Measurements from ENCODE around the gene MAPK8. TPM values are rescaled to one million over a fixed set of nuclear protein-coding genes. Genes with fewer than 3 reads are reported as not detected.

The MAPK8 gene
- total RNA-seq, 1 experiment from 2014 or later, result 40.1 TPM

DNA sequence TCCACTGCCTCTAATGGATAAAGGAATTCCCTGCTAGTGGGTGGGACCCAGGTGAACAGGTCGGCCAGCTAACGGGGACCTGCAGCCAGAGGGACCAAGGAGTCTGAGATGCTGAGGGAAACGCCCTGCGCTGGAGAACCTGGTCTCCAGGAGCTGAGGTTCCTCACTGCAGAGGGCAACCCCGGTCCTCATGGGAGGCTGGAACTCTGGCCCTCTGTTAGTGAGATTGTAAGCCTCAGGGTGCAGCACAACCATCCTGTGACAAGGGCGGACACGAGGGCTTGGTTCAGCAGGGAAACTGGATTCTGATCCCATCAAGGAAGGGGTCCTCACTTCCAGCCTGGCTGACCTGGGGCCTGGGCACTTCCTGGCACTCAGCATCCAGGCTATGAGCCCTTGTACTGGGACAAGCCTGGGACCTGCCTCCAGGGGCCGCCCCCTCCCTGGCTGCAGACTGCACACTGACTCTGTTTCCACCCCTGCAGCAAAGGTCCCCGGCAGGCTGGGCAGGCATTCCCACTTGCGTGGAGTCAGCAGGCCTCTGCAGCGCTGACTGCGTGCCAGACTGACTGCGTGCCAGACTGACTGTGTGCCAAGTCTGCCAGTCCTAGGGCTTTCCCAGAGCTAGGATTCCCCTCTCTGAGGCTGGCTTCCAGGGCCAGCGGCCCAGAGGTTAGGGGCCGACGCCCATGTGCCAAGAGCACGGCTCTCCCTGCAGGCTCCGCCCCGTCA, 143.2 kb downstream of the MAPK8 start:
- no peak for DNase-seq (ENCODE audit: low read depth)

DNA sequence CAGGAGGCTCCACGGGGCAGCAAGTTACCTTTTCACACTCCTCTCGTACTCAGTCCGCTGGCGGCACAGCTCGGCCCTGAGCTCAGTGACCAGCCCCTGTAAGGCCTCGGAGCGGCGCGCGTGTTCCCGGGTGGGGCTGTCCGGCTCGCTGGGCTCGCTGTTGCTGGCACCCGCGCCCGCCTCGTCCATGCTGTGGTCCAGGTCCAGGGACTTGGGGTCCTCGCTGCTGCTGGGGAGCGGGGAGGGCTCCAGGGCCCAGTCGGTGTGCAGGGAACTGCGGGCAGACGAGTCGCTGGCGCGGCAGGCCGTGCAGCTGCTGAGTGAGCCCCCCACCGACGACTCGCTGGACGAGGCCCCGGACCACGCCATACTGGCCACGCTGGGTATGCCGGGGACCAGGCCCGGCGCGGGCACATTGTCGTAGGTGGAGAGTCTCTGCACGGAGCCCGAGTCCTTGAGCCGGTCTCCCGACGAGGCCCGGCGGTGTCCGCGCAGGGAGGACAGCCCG, 143.8 kb downstream of the MAPK8 start:
- DNase-seq (ENCODE audit: low read depth), result no peak

DNA sequence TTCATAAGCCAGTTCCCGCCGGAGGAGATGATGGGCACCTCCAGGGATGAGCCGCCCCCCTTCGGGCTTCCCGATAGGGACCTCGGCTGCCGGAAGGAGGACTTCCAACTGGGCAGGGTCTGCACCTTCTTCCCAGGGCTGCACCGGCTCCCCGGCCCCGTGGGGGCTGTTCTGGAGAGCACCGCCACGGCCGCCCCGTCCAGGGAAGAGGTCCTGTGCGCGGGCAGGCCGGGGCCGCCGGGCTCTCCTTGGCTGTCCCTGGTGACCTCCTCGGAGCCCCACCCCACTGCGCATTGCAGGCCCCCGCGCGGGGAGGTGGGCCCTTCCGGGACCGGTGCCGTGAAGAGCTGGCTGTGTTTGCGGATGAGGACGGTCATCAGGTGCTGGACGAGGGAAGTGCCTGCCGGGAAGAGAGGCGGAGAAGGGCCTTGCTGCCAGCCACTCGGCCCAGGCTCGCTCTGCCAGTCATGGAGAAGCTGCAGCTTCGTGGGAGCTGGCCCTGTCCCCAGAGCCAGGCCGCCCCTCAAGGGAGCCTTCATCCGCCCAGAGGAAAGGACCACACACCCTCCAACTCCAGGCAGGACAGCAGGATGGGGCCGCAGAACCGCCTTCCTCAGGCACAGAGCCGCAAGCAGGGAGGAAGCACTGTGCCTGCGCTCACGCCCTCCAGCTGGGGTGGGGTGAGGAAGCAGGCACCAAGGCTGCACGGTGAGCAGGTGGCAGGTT, 144.4 kb downstream of the MAPK8 start:
- DNase-seq (ENCODE audit: low read depth), result no peak

GRCh38 chr10:48451969-48452878, 145.7 kb downstream of the MAPK8 start:
- no peak for DNase-seq (ENCODE audit: low read depth)

DNA sequence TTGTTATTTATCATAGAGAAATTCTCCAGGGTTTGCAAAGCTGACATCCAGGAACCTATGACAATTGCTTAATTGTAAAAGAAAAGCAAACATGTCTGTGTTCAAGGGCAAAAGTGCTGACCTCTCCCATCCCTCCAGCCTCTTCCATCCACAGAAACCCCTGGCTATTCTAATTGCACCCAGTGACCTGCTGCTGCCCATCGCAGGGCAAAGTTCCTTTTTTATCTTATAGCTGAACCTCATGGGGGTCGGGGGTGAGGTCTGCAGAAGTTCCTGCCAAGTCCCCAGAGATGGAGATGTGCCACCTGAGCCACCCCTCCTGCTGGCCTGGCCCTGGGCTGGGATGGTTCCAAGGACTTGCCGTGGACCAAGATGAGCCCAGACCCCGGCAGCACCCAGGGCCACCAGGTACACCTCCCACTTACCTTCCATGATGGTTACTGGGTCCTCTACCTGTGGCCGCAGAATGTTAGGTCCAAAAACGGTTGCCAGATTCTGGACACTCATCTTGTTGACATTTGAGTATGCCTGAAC, 146.5 kb downstream of the MAPK8 start:
- no peak for DNase-seq (ENCODE audit: low read depth)

GRCh38 chr10:48453451-48454301, 147.2 kb downstream of the MAPK8 start:
- no peak for DNase-seq (ENCODE audit: low read depth)

- DNase-seq (ENCODE audit: low read depth), result no peak
Measured at GRCh38 chr10:48454302-48455054, 148.0 kb downstream of the MAPK8 start.

DNA sequence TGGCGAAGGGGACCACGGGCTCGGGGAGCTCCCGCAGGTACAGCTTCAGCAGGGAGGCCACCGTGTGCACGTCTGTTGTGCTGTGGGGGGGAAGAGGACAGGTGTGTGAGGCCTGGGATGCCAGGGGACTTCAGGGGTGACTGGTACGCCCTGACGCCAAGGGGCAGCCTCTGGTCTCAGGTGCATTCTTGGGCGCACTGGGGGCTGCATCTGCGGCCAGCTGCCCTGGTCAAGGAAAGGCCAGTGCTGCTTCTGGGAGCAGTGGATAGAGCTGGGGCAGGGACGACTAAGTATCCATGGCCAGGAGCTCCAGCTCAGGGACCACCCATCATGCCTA, 148.5 kb downstream of the MAPK8 start:
- DNase-seq (ENCODE audit: low read depth), result no peak

DNA sequence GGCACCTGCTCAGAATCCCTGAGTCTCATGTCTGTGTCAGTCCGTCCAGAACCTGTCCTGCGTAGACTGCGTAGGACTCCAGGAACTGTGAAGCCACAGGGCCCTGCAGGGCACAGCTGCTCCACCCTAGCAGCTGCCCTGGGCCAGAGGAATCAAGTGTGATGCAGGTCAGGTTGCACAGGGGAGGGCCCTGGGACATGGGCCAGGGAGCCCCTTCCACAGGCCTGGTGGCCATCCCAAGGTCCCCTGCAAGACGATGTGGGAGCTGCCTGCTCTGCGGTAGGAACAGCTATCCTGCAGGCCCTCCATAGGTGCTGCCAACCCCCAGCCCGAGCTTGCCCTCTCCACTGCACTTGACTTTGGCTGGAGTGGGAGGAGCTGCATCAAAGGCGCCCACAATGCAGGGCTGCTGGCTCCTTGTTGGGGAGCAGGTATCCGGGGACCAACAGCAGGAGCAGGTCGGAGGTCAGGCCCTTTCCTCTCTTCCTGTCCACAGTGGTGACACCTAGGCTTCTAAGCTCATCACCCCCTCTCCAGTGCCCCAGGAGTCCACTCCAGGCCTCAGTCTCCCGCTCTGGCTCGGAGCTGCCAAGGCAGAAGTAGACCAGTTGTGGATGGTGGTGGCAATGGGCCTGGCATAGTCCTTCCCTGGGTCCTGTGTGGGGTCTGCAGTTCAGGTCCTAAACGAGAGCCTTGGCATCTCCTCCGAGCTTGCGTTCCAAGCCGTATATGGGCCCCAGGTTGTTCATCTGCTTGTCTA, 149.1 kb downstream of the MAPK8 start:
- DNase-seq (ENCODE audit: low read depth), result no peak

GRCh38 chr10:48456361-48456804, 149.9 kb downstream of the MAPK8 start:
- no peak for DNase-seq (ENCODE audit: low read depth)

DNA sequence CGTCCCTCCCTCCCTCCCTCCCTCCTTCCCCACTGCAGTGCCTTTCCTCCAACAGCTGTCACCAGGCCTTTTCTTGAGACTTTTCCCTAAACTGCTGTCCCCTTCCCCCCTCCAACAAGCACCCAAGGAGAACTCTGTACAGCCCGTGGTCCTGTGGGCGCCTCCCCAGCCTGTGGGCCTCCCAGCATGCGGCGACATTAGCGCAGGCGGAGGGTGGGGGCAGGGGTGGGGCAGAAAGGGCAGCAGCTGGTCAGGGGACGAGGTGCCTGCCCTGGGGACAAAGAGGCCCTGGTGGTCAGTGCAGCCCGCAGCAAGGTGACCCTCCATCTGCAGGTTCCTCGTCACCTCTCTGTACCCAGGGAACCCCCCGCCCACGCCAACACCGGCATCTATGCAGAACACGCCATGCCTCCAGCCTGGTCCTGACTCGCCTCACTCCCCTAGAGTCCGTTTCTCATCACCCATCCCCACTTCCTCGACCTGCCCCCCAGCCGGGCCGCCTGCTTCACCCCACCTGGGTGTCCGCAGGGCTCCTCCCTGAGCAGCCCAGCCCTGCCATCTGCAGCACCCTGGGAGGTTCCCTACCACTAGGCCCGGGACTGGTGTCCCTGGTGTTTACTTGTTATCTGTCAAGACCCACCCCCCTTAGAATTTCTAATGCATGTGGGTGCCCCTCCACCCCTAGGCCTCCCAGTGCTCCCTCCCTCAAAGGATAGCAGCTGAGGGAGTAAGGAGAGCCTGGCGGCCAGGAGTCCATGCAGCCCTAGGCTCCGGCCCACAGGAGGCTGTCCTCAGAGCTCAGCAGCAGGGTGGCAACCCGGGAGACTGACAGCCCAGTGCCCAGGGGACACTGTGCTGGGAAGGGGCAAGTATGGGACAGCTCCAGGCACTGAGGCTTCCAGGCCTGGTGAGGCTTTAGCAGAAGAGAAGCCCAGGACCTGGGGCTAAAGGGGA, 150.6 kb downstream of the MAPK8 start:
- DNase-seq (ENCODE audit: low read depth), result no peak

GRCh38 chr10:48457949-48458661, 151.6 kb downstream of the MAPK8 start:
- DNase-seq (ENCODE audit: low read depth), result no peak

DNA sequence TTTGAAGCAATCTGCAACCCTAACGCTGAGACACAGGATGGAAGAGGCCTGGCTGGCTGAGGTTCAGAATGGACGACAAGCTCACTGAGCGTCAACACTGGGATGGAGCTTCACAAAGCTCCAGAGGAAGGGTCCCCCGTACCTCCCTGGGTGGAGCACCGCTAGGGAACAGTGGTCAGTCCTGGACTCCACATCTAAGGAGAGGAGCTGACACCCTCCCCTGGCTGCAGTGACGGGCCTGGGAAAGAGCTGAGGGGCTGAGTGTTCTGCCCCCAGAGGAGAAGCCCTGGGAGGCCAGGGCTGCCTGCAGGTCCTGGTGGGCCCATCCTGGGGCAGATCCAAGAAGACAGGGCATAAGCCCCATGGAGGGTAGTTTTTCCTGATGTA, 152.2 kb downstream of the MAPK8 start:
- no peak for DNase-seq (ENCODE audit: low read depth)

DNA sequence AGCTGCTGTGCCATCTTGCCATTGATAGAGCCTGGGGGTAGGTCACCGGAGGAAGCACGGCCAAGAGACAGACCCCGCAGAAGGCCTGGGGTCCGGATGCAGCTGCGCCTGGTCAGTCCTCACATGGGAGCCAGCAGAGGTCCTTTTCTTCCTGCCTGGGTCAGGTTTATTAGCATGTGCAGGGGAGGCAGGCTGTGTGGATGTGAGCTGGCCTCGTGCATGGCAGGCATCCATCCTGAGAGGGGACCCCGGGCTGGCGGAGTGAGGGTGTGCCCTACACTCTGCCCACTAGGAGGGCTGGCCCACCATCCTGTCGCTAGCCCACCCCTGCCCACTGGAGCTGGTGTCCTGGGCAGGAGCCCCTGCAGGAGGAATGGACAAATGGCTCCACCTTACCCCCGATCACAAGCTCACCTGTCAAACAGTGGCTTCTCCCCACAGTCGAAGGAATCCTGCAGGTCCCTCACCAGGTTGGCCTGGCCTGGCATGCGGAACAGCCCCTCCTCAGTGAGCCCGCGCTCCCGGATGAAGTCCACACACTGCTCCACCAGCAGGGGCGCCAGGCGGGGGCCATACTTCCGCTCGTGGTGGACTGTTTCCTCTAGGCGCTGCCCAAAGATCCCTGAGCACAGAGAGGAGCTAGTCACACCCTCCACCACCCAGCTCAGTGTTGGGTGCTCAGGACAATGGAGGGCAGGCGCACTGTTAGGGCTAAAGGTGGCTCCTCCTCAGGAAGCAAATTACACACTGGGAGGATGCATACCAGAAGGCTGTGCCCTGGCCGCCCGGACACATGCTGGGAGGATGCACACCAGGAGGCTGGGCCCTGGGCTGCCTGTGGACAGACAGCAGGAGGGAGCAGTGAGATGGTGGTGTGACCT, 153.0 kb downstream of the MAPK8 start:
- DNase-seq (ENCODE audit: low read depth), result no peak

DNA sequence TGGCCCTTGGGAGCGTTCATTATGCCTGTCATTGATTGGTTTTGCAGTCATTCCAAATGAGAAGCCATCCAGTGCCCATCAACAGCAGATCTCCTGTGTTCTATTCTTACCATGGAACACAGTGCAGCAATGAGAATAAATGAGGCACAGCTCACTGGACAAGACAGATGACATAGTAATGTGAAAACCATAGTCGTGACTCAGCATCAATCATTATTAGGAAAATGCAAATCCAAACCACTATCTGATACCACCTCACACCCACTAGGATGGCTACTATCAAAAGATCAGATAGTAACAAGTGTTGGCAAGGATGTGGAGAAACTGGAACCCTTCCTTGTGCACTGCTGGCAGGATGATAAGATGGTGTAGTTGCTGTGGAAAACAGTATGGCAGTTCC, 153.7 kb downstream of the MAPK8 start:
- no peak for DNase-seq (ENCODE audit: low read depth)

DNA sequence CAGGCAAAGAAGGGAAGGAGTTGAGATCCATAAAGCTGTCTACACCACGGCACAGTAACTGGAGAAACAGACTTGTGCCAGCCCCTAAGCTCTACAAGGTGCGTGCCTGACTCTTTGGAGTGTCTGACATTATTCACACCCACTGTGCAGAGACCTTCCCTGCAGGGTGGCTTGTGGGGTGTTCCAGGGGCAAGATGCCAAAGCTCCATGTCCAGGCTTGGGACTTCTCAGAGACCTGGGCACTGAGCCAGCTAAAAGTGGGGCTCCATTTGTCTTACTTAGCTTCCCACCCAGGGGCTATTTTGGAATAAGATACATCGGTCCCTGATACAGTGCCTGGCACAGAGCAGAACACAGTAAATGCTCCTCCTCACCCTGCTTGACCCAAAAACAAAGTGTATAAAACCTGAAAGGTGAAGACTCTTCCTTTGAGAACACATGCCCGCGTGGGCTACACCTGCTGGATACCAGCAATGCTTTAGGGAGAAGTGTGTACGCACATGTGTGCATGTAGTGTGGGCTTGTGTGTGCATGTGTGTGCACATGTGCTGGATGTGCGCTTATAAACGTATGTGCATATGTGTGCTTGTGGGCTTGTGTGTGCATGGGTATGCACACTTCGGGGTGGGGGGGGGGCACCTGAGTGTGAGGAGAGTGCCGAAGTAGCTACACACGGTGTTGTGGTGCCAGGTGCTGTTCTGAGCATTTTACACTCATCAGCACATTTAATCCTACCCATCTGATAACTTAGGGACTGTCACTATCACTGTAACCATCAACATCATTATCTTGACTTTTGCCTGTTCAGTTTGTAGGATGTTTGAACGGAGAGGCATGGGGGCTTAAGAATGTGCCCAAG, 155.4 kb downstream of the MAPK8 start:
- DNase-seq (ENCODE audit: low read depth), result no peak

Measured in RPMI7951 (cell line).